SK-N-SH treated with all-trans-retinoic acid at 6 μM for 48 hours (cell line): ENCODE results near the gene SH3PXD2B.

Experiments
- ATAC-seq: fragments of 200-7000 bp; cut with Tn5 transposase; 3 replicates; pipeline ENCODE4 v1.9.1; 2020; ENCODE audit warnings: mild to moderate bottlenecking, moderate library complexity
- ARNTL ChIP-seq: fragments of 450-650 bp; formaldehyde crosslinking; IDR thresholded peaks from 2 replicates; pipeline ENCODE4 v1.5.0; 2020; ENCODE audit warnings: low read depth, mild to moderate bottlenecking, moderate library complexity, borderline replicate concordance
- BACH2 ChIP-seq: fragments of 250-450 bp; sonication (Bioruptor Pico); IDR thresholded peaks from 2 replicates; pipeline ENCODE4 v1.9.0; 2021; ENCODE audit warnings: mild to moderate bottlenecking, borderline replicate concordance
- CSDC2 ChIP-seq: fragments of 250-450 bp; sonication (Bioruptor Pico); IDR thresholded peaks from 2 replicates; pipeline ENCODE4 v1.5.0; 2020; ENCODE audit warnings: mild to moderate bottlenecking, moderate library complexity
- ESRRG ChIP-seq: fragments of 250-450 bp; sonication (Bioruptor Pico); IDR thresholded peaks from 2 replicates; pipeline ENCODE4 v1.6.1; 2021; ENCODE audit warnings: mild to moderate bottlenecking
- GLIS3 ChIP-seq: fragments of 250-450 bp; sonication (Bioruptor Pico); IDR thresholded peaks from 2 replicates; pipeline ENCODE4 v1.5.0; 2020; ENCODE audit warnings: mild to moderate bottlenecking, moderate library complexity
- ISL1 ChIP-seq: fragments of 250-450 bp; sonication (Bioruptor Pico); IDR thresholded peaks from 2 replicates; pipeline ENCODE4 v2.1.2; 2022; ENCODE audit warnings: mild to moderate bottlenecking, moderate library complexity
- OSR1 ChIP-seq: fragments of 250-450 bp; sonication (Bioruptor Pico); IDR thresholded peaks from 2 replicates; pipeline ENCODE4 v1.8.0; 2022; ENCODE audit warnings: moderate library complexity, mild to moderate bottlenecking, inconsistent platforms
- PPARA ChIP-seq: fragments of 250-450 bp; sonication (Bioruptor Pico); IDR thresholded peaks from 2 replicates; pipeline ENCODE4 v1.5.0; 2020; ENCODE audit warnings: mild to moderate bottlenecking, borderline replicate concordance
- RARB ChIP-seq: fragments of 250-450 bp; sonication (Bioruptor Pico); IDR thresholded peaks from 2 replicates; pipeline ENCODE4 v1.8.0; 2021; ENCODE audit warnings: mild to moderate bottlenecking, moderate library complexity
- SNAI2 ChIP-seq: fragments of 250-450 bp; sonication (Bioruptor Pico); IDR thresholded peaks from 2 replicates; pipeline ENCODE4 v1.5.0; 2020; ENCODE audit warnings: mild to moderate bottlenecking, moderate library complexity
- TCF4 ChIP-seq: fragments of 250-450 bp; sonication (Bioruptor Pico); IDR thresholded peaks from 2 replicates; pipeline ENCODE4 v1.8.0; 2021; ENCODE audit warnings: mild to moderate bottlenecking, moderate library complexity, borderline replicate concordance
- TOX ChIP-seq: fragments of 250-450 bp; sonication (Bioruptor Pico); IDR thresholded peaks from 2 replicates; pipeline ENCODE4 v1.8.0; 2021; ENCODE audit warnings: mild to moderate bottlenecking, moderate library complexity, borderline replicate concordance
- ZC3H10 ChIP-seq: fragments of 250-450 bp; sonication (Bioruptor Pico); IDR thresholded peaks from 2 replicates; pipeline ENCODE4 v1.5.1; 2021; ENCODE audit warnings: mild to moderate bottlenecking, moderate library complexity
- ZFP3 ChIP-seq: fragments of 250-450 bp; sonication (Bioruptor Pico); IDR thresholded peaks from 2 replicates; pipeline ENCODE4 v1.5.0; 2020; ENCODE audit warnings: mild to moderate bottlenecking, moderate library complexity
- ZFP30 ChIP-seq: fragments of 450-650 bp; formaldehyde crosslinking; IDR thresholded peaks from 2 replicates; pipeline ENCODE4 v1.5.0; 2022; ENCODE audit warnings: mild to moderate bottlenecking, moderate library complexity
- ZNF565 ChIP-seq: fragments of 450-650 bp; formaldehyde crosslinking; conservative IDR thresholded peaks from 2 replicates; pipeline ENCODE4 v1.5.0; 2020; ENCODE audit warnings: low read depth, mild to moderate bottlenecking, moderate library complexity
- ZNF8 ChIP-seq: fragments of 450-650 bp; formaldehyde crosslinking; IDR thresholded peaks from 2 replicates; pipeline ENCODE4 v1.5.0; 2020; ENCODE audit warnings: mild to moderate bottlenecking, moderate library complexity
- TF ChIP-seq, protein P1 (sequence below): fragments of 250-450 bp; sonication (Bioruptor Pico); IDR thresholded peaks from 2 replicates; pipeline ENCODE4 v1.5.1; 2020; ENCODE audit warnings: low read depth, mild to moderate bottlenecking, moderate library complexity
- TF ChIP-seq, protein P2 (sequence below): fragments of 250-450 bp; sonication (Bioruptor Pico); IDR thresholded peaks from 2 replicates; pipeline ENCODE4 v1.8.0; 2020; ENCODE audit warnings: mild to moderate bottlenecking, moderate library complexity, borderline replicate concordance
- TF ChIP-seq, protein P3 (sequence below): fragments of 250-450 bp; sonication (Bioruptor Pico); IDR thresholded peaks from 2 replicates; pipeline ENCODE4 v1.5.0; 2020; ENCODE audit warnings: mild to moderate bottlenecking, moderate library complexity
- TF ChIP-seq, protein P4 (sequence below): fragments of 250-450 bp; sonication (Bioruptor Pico); IDR thresholded peaks from 2 replicates; pipeline ENCODE4 v1.8.0; 2021; ENCODE audit warnings: low read depth, mild to moderate bottlenecking, moderate library complexity, borderline replicate concordance

SH3PXD2B gene

DNA sequence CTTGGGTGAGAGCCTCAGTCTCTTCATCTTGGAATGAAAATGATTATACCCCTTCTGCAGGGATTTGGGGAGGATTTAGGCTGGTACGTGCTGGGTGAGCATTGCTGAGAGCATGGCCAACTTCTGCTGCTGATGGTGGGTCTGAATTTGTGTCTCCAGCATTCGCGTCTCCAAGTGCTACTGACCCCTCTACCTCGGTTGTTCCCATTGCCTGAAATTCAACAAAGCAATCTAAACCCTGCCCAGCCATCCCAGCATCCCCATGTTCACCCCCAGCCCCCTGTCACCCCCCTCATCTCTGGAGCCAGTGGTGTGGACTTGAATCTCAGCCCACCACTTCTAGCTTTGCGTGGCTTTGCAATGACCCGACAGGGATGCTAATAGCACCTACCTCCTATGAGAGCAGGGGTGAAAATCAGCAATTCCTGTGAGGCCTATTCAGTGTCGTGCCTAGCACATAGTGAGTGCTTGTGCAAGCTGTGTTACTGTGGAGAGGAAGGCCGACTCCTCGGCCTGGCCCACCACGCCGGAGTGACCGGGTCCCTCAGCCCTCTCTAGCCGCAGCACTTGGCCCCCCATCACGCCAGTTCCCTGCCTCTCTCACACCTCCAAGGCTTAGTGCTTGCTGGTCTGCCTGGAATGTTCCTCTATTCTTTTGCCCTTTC is 43.4 kb upstream of the SH3PXD2B start:
- ATAC-seq: no peak
- TF ChIP-seq SNAI2 (CRISPR knock-in tag): no peak
- no peak for TF ChIP-seq ZFP30 (CRISPR knock-in tag)
- no peak for TF ChIP-seq ZC3H10 (CRISPR knock-in tag)

DNA sequence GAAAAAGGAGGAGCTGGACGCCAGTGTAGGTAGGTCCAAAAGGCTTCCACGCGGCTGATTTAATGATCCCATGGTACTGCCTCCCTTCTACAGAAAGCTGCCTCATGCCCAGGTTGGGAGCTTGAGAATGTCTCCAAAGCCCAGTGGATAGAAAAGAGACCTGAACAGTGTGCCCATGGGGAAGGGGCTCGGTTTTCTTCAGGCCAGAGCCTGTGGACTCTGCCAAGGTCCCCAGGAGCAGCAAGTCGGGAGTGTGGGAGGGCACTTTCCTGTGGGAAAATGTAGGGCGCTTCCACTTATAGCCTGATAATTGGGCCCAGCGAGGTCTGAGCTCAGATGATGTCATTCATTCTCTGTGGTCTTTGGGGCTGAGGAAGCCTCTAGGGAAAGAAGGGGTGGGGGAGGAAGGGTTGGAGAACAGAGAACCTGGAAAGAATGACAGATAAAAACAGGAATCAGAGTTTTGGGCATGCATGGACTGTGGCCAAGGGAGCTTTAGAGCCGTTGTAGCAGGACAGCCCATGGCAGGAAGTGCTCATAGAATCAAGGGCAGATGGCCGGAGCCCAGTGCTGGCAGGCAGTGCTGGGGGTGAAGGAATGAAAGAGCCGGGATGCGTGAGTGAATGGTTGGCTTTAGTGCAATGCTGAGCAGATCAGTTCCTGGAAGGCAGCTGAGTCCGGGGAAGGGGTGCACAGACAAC is 42.5 kb upstream of the SH3PXD2B start:
- ATAC-seq: peak; percentile 67
- TF ChIP-seq ZFP30 (CRISPR knock-in tag) (no peak), TOX (CRISPR knock-in tag) (no peak), OSR1 (CRISPR knock-in tag) (no peak), GLIS3 (CRISPR knock-in tag) (no peak), ISL1 (CRISPR knock-in tag) (no peak), ARNTL (CRISPR knock-in tag) (no peak), ESRRG (CRISPR knock-in tag) (no peak), ZNF565 (no peak), BACH2 (CRISPR knock-in tag) (no peak), CSDC2 (CRISPR knock-in tag) (no peak), RARB (CRISPR knock-in tag) (no peak), ZFP3 (CRISPR knock-in tag) (no peak), ZC3H10 (CRISPR knock-in tag) (no peak)
- TF ChIP-seq, protein P1, sequence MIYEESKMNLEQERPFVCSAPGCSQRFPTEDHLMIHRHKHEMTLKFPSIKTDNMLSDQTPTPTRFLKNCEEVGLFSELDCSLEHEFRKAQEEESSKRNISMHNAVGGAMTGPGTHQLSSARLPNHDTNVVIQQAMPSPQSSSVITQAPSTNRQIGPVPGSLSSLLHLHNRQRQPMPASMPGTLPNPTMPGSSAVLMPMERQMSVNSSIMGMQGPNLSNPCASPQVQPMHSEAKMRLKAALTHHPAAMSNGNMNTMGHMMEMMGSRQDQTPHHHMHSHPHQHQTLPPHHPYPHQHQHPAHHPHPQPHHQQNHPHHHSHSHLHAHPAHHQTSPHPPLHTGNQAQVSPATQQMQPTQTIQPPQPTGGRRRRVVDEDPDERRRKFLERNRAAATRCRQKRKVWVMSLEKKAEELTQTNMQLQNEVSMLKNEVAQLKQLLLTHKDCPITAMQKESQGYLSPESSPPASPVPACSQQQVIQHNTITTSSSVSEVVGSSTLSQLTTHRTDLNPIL: no peak
- TF ChIP-seq, protein P2, sequence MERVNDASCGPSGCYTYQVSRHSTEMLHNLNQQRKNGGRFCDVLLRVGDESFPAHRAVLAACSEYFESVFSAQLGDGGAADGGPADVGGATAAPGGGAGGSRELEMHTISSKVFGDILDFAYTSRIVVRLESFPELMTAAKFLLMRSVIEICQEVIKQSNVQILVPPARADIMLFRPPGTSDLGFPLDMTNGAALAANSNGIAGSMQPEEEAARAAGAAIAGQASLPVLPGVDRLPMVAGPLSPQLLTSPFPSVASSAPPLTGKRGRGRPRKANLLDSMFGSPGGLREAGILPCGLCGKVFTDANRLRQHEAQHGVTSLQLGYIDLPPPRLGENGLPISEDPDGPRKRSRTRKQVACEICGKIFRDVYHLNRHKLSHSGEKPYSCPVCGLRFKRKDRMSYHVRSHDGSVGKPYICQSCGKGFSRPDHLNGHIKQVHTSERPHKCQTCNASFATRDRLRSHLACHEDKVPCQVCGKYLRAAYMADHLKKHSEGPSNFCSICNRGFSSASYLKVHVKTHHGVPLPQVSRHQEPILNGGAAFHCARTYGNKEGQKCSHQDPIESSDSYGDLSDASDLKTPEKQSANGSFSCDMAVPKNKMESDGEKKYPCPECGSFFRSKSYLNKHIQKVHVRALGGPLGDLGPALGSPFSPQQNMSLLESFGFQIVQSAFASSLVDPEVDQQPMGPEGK: no peak
- TF ChIP-seq, protein P3, sequence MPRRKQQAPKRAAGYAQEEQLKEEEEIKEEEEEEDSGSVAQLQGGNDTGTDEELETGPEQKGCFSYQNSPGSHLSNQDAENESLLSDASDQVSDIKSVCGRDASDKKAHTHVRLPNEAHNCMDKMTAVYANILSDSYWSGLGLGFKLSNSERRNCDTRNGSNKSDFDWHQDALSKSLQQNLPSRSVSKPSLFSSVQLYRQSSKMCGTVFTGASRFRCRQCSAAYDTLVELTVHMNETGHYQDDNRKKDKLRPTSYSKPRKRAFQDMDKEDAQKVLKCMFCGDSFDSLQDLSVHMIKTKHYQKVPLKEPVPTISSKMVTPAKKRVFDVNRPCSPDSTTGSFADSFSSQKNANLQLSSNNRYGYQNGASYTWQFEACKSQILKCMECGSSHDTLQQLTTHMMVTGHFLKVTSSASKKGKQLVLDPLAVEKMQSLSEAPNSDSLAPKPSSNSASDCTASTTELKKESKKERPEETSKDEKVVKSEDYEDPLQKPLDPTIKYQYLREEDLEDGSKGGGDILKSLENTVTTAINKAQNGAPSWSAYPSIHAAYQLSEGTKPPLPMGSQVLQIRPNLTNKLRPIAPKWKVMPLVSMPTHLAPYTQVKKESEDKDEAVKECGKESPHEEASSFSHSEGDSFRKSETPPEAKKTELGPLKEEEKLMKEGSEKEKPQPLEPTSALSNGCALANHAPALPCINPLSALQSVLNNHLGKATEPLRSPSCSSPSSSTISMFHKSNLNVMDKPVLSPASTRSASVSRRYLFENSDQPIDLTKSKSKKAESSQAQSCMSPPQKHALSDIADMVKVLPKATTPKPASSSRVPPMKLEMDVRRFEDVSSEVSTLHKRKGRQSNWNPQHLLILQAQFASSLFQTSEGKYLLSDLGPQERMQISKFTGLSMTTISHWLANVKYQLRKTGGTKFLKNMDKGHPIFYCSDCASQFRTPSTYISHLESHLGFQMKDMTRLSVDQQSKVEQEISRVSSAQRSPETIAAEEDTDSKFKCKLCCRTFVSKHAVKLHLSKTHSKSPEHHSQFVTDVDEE (CRISPR knock-in tag): no peak

DNA sequence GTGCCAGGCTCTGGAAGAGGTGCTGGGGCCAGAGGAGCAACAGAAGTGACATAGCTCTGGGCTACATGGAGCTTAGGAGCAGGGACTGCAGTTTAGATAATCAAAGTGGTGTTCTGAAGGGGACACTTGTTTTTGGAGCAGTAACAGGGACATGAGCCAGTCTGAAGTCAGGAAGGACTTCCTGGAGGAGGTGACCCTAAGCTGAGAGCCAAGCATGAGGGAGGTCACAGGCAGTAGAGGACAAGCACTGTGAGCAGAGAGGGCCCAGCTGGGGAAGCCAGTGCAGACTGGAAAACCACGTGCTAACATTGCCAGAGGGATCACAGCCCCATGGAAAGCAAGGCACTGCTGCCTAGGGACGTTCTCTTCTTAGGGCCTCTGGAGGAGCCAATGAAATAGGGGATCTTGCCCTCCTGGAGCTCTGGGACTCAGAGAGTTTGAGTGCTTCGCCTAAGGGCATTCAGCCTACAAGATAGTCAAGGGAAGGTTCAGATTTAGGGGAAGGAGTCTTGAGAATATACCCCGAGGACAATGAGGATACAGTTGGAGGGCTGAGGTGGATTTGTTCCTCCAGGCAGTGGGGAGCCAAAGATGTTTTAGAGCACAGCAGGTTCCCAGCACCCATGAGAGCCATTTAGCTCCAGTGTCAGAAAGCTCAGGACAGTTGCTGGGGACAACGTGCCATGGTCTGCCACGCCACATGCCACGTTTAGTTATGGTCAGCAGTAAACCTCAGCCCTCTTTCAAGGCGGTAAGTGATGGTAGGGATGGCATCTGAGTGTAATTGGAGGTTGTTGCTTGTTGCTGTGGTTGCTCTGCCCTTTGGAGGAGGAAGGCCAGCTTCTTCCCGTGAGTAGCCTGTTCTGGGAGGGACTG is 40.5 kb upstream of the SH3PXD2B start:
- TF ChIP-seq PPARA (CRISPR knock-in tag) (no peak), TCF4 (CRISPR knock-in tag) (no peak), BACH2 (CRISPR knock-in tag) (no peak), SNAI2 (CRISPR knock-in tag) (no peak), ZNF8 (CRISPR knock-in tag) (no peak), ISL1 (CRISPR knock-in tag) (no peak)
- TF ChIP-seq, protein P2: no peak
- TF ChIP-seq, protein P3 (CRISPR knock-in tag): no peak
- TF ChIP-seq, protein P4, sequence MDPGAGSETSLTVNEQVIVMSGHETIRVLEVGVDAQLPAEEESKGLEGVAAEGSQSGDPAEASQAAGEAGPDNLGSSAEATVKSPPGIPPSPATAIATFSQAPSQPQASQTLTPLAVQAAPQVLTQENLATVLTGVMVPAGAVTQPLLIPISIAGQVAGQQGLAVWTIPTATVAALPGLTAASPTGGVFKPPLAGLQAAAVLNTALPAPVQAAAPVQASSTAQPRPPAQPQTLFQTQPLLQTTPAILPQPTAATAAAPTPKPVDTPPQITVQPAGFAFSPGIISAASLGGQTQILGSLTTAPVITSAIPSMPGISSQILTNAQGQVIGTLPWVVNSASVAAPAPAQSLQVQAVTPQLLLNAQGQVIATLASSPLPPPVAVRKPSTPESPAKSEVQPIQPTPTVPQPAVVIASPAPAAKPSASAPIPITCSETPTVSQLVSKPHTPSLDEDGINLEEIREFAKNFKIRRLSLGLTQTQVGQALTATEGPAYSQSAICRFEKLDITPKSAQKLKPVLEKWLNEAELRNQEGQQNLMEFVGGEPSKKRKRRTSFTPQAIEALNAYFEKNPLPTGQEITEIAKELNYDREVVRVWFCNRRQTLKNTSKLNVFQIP (CRISPR knock-in tag): no peak
- no peak for ATAC-seq
